NB4 (cell line): ENCODE results near the gene GNAO1.

Experiments
- DNase-seq: peaks from one replicate; pipeline ENCODE4 v3.0.0; 2010; ENCODE audit warnings: low read depth
- H3K4me3 ChIP-seq: one replicate; pipeline ENCODE4 v1.5.1; 2011; ENCODE audit warnings: mild to moderate bottlenecking, low read depth, low read length, moderate library complexity
- CTCF ChIP-seq: IDR thresholded peaks from one replicate; pipeline ENCODE4 v1.5.1; 2012; ENCODE audit warnings: low read depth, low read length
- MAX ChIP-seq: IDR thresholded peaks from 2 replicates; pipeline ENCODE4 v1.6.1; 2011; ENCODE audit warnings: low read depth, low read length
- MYC ChIP-seq: IDR thresholded peaks from 2 replicates; pipeline ENCODE4 v1.6.1; 2011; ENCODE audit warnings: low read depth, low read length
- POLR2A ChIP-seq: IDR thresholded peaks from 2 replicates; pipeline ENCODE4 v1.6.1; 2011; ENCODE audit warnings: mild to moderate bottlenecking; ENCODE audit not compliant: insufficient read length; ENCODE audit errors: extremely low read depth

Gene GNAO1

GRCh38 chr16:56300242-56300623, 108.9 kb downstream of the GNAO1 start:
- DNase-seq: no peak
- H3K4me3 ChIP-seq: no peak overlapping the region
- no peak for TF ChIP-seq MAX
- TF ChIP-seq POLR2A: no peak
- TF ChIP-seq CTCF: no peak
- no peak for TF ChIP-seq MYC

GRCh38 chr16:56300891-56301850, 109.9 kb downstream of the GNAO1 start:
- DNase-seq: no peak

GRCh38 chr16:56302506-56302905, 111.2 kb downstream of the GNAO1 start:
- H3K4me3 ChIP-seq: no peak overlapping the region
- no peak for DNase-seq
- TF ChIP-seq MYC (no peak), MAX (no peak), CTCF (no peak), POLR2A (no peak)

More at GRCh38 chr16:56300891-56301850, 109.9 kb downstream of the GNAO1 start:
- no peak overlapping the region for H3K4me3 ChIP-seq
- TF ChIP-seq MAX (no peak), POLR2A (no peak), CTCF (no peak), MYC (no peak)

- TF ChIP-seq POLR2A: no peak
- TF ChIP-seq CTCF: no peak
- no peak for TF ChIP-seq MAX
- no peak for TF ChIP-seq MYC
- DNase-seq: no peak
- no peak overlapping the region for H3K4me3 ChIP-seq
Observed at GRCh38 chr16:56303066-56303715, 111.9 kb downstream of the GNAO1 start.

GRCh38 chr16:56303880-56304279, 112.6 kb downstream of the GNAO1 start:
- no peak for DNase-seq
- no peak overlapping the region for H3K4me3 ChIP-seq
- TF ChIP-seq MAX (no peak), POLR2A (no peak), CTCF (no peak), MYC (no peak)
